Mononuclear cell (primary cell): ENCODE results near the gene A3GALT2. TPM values are rescaled to one million over a fixed set of nuclear protein-coding genes. Genes with fewer than 3 reads are reported as not detected.

Source experiments
- H3K27me3 ChIP-seq: 2 replicates; pipeline ENCODE4 v1.6.0; 2011; ENCODE audit warnings: low read length, control low read depth; ENCODE audit not compliant: insufficient read depth
- H3K4me1 ChIP-seq: 2 replicates; pipeline ENCODE4 v1.5.1; 2011; ENCODE audit warnings: mild to moderate bottlenecking, low read length, control low read depth; ENCODE audit not compliant: insufficient read depth
- H3K4me3 ChIP-seq: 2 replicates; pipeline ENCODE4 v1.5.1; 2011; ENCODE audit warnings: mild to moderate bottlenecking, low read length, moderate library complexity
- H3K9me3 ChIP-seq: 2 replicates; pipeline ENCODE4 v1.5.1; 2011; ENCODE audit warnings: low read depth, mild to moderate bottlenecking, control low read depth, low read length
- total RNA-seq: library from RNA; depleted of rRNA; stranded (reverse); fragments of >200 nt; gene quantifications from one replicate; pipeline ENCODE4 v1.2.3, GENCODE V29; 2012

Gene A3GALT2
- total RNA-seq: not detected

- H3K9me3 ChIP-seq: no peaks in the 10 kb centered on the region
- no peaks in the 10 kb centered on the region for H3K27me3 ChIP-seq
- H3K4me3 ChIP-seq: no peak within 1 kb of the TSS
- peaks cover 4% of the 10 kb centered on the region for H3K4me1 ChIP-seq
Measured at GRCh38 chr1:33320619-33321165, at the start of gene A3GALT2. Gene A3GALT2 (minus strand): TSS chr1:33321098. CDS start chr1:33321098, 0 bp downstream.

DNA sequence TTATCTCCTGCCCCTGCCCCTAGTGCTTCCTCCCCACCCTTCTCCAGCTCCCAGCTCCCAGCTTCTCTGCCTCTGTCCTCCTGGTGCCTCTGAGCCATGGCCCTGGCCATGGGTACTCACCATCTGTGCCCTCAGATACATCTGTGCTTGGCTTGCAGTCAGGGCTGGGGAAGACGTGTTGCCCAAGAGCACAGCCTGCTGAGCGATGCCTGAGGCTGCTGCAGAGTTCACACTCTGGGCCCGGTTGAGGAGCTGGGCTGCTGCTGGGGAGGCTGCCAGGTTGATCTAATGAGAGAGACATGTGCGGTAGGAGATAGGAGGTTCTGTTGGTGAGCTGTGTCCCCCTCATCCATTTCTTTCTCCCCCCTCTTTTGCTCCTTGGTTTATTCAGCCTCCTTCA, 49.4 kb upstream of the A3GALT2 start:
- Histone ChIP-seq H3K27me3 (no peaks in the 10 kb centered on the region), H3K4me3 (no peak overlapping the region), H3K4me1 (peaks cover 4% of the 10 kb centered on the region), H3K9me3 (no peaks in the 10 kb centered on the region)

DNA sequence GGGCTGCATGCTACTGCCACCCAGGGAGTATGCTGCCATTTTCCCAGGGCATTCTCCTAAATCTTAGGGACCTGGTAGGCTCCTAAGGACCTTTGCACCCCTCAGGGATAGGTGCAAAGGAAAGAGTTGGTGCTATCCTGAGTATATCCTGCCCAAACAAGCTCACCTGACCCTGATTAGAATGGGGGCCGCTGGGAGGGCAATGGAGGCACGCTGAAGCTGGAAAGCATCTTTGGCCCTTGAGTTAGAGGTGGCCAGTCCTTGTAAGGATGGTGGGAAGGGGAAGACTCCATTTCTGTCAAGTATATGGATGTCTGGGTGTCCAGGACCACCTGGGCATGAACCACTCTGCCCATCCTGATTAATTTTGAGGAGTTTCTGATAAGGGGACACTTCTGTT, 48.9 kb upstream of the A3GALT2 start:
- H3K4me1 ChIP-seq: peaks cover 4% of the 10 kb centered on the region

DNA sequence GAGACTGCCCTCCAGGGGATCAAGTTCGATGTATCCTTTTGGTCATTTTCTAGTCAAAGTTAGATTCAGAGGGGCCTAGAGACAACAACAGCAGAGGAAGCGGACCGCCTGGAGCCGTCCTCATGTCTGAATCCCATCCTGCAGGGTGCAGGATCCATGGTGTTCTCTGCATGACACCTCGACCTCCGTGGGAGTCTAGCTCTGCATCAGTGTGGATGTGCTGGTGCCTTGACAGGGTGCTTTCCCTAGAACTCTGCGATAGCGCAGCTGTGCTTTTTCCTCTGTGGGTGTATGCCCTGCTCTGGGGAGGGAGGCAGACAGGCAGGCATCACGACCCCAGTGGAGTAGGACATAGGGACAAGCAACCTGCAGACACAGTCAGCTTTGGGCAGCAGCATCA, 48.2 kb upstream of the A3GALT2 start:
- Histone ChIP-seq H3K4me3 (no peak overlapping the region), H3K9me3 (no peaks in the 10 kb centered on the region), H3K27me3 (no peaks in the 10 kb centered on the region), H3K4me1 (peaks cover 4% of the 10 kb centered on the region)

More for the DNA sequence above, 48.9 kb upstream of the A3GALT2 start:
- H3K27me3 ChIP-seq: no peaks in the 10 kb centered on the region
- no peak overlapping the region for H3K4me3 ChIP-seq
- no peaks in the 10 kb centered on the region for H3K9me3 ChIP-seq

DNA sequence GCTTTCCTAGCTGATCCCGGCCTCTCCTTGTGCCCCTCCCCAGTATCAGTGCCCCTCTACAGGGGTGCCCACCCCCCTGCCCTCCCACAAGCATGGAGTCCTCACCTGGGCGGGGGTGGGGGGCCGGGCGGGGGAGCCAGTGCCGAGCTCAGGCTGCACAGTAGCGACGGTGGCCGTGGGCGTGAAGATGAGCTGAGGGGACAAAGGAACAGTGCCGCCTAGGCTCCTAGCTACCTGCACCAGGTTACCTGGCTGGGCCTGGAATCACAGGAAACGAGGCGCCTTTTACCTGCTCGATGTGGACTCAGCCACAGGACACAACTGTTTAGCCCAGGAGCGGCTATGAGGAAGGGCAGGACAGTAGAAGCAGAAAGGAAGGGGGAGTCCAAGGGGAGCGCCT, 47.5 kb upstream of the A3GALT2 start:
- Histone ChIP-seq H3K9me3 (no peaks in the 10 kb centered on the region), H3K27me3 (no peaks in the 10 kb centered on the region), H3K4me3 (no peak overlapping the region), H3K4me1 (peaks cover 4% of the 10 kb centered on the region)

DNA sequence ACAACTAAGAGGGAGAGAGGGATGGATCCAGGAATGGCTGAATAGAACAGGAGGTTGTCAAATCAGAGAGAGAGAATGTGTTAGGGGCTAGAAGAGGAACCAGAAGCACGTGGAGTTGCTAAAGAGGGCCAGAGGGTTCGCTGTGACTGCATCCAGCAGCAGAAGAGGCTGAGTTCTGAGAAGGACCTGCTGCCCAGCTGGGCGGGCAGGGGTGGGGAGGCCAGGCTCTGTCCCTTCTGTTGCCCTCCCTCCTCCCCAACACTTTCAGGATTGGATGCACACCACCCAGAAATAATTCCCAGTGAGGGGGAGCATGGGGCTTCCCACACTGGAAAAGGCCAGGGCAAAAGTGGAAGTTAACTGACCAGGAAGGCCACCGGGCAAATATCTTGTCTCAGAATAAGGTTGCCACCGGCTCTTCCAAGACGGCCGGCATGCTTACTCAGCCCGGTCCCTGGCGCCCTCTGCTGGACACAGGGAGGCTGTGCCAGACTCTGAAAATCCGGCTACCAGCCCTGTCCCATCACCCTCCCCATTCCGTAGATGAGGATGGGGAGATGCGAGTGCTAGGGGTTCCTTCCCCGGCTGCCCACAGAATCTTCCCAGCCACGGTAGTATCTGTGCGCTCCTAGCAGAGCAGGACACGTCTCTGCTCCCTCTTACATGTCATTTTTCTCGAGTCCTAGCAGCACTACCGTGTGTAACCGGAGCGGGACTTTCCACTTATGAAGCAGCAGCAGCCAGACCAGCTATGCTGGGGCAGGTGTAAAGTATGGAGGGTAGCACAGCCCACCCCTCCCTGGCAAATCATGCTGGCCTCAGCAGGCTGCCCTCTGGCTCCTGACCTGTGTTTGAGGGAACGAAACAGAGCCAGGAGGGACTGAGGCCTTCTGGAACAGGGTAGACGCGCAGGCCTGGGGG, 46.8 kb upstream of the A3GALT2 start:
- H3K27me3 ChIP-seq: no peaks in the 10 kb centered on the region
- peaks cover 4% of the 10 kb centered on the region for H3K4me1 ChIP-seq
- H3K4me3 ChIP-seq: no peak overlapping the region
- no peaks in the 10 kb centered on the region for H3K9me3 ChIP-seq

DNA sequence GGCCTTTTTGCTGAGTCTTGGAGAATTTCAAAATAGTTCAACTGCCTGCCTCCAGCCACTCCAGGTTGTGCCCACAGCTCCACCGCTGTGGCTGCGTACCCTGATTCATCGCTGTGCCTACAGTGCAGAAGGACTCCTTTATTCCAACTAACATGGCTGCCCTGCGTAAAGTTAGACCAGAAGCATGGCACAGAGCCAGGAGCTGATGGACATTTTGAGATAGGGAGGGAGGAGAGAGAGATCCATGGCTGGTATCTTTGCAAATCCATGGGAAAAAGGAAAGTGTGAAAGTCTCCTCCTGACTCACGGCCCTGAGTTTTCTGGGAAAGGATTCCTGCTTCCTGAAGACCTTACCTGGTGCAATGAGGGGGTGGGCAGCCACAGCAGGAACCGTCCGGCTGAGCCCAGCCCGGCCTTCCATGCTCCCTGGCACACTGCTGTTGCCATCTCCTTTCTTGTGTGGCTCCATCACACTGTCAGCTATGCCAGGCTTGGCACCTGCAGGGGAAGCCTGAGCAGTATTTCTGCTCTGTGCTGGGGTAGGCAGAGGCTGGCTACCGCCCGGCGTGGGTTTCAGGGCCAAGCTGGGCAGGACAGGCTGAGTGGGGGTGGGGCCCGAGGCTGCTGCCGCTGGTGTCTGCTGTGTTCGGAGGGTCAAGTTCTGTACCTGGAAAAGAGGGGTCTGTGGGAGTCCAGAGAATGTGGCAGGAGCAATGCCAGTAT, 46.0 kb upstream of the A3GALT2 start:
- Histone ChIP-seq H3K9me3 (no peaks in the 10 kb centered on the region), H3K27me3 (no peaks in the 10 kb centered on the region), H3K4me1 (peaks cover 7% of the 10 kb centered on the region), H3K4me3 (no peak overlapping the region)

DNA sequence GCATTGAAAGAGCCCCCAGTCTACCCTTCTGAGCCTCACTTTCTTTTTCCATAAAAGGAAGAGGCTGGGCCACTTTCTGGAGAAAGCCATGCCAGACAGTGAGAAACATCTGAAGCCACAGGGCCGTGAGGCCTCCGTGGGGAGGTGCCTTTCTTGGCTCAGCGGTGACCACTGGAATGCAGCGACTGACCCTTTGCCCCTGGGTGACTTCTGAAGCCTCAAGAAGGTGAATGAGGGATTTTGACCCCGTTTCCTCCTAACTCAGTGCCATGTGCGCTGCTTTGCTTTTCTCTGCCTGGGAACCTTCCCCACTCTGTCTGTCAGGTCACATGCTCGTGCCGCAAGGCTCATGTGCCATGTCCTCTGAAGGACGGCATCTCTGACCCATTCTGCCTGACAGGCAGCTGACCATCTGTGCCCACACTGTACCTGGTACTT, 44.7 kb upstream of the A3GALT2 start:
- peaks cover 15% of the 10 kb centered on the region for H3K4me1 ChIP-seq
- H3K9me3 ChIP-seq: no peaks in the 10 kb centered on the region
- H3K27me3 ChIP-seq: no peaks in the 10 kb centered on the region
- H3K4me3 ChIP-seq: no peak overlapping the region

GRCh38 chr1:33364565-33364918, 43.6 kb upstream of the A3GALT2 start:
- no peaks in the 10 kb centered on the region for H3K27me3 ChIP-seq
- peaks cover 15% of the 10 kb centered on the region for H3K4me1 ChIP-seq
- no peaks in the 10 kb centered on the region for H3K9me3 ChIP-seq
- no peak overlapping the region for H3K4me3 ChIP-seq

- no peaks in the 10 kb centered on the region for H3K9me3 ChIP-seq
- H3K4me3 ChIP-seq: no peak overlapping the region
- peaks cover 15% of the 10 kb centered on the region for H3K4me1 ChIP-seq
- no peaks in the 10 kb centered on the region for H3K27me3 ChIP-seq
Measured at GRCh38 chr1:33363470-33363861, 42.6 kb upstream of the A3GALT2 start.

DNA sequence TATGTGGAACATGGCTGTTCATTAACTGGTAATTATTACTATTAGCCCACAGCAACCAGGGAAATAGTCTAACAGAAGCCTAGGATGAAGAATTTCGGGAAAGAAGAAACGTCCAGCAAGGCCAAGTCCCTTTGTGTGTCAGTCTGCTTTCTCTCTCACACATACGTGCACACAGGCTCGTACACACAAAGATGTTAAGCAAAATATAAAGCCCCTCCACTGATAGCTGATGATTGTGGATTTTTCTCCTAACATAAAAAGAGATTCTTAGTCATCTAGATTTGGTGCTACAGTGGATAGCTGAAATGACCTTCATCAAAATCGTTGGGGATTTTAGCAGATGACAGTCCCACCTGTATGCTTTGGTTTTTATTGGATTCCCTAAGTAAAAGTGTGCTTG, 42.1 kb upstream of the A3GALT2 start:
- H3K4me1 ChIP-seq: peaks cover 15% of the 10 kb centered on the region
- no peaks in the 10 kb centered on the region for H3K27me3 ChIP-seq
- no peaks in the 10 kb centered on the region for H3K9me3 ChIP-seq
- no peak overlapping the region for H3K4me3 ChIP-seq

DNA sequence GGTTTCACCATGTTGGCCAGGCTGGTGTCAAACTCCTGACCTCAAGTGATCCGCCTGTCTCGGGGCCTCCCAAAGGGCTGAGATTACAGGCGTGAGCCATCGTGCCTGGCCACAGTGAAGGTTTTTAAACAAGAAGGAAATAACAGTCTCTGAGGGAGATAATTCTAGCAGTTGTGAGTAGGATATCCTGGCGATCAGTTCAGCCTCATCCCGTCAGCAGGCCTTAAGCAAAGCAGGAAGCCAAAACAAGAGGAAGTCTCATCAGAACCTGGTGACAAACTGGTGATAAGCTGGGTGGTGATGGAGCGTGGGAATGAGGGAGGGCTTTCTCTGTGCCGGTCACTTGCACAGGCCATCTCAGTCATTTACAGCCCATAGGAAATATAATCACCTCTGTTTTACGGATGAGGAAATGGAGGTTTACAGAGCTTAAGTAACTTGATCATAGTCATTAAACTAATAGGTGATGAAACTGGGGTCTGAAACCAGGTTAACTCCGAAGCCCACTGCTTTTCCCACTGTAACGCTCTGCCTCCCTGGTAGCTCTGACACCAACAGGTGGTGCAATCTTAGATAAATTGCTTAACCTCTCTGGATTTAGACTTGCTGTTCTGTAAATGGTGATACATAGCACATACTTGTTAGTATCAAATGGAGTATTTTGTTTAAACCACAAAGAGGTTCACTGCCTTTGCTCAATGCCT, 40.8 kb upstream of the A3GALT2 start:
- peaks cover 10% of the 10 kb centered on the region for H3K4me1 ChIP-seq
- H3K9me3 ChIP-seq: no peaks in the 10 kb centered on the region
- H3K4me3 ChIP-seq: no peak overlapping the region
- H3K27me3 ChIP-seq: no peaks in the 10 kb centered on the region

DNA sequence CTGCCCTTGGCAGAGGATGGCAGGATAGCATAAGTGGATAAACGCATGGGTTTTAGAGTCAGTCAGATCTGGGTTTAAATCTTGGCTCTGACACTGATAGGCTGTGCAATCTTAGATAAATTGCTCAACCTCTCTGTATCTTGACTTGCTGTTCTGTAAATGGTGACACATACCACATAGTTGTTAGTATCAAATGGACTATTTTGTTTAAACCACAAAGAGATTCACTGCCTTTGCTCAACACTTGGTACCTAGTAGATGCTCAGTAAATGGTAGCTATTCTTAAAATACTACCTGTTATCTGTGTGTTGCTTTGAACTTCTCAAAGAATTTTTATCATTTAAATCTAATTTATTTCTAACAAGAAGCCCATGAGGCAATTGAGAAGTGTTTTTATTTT, 39.5 kb upstream of the A3GALT2 start:
- H3K4me1 ChIP-seq: peaks cover 10% of the 10 kb centered on the region
- no peak overlapping the region for H3K4me3 ChIP-seq
- H3K27me3 ChIP-seq: no peaks in the 10 kb centered on the region
- H3K9me3 ChIP-seq: no peaks in the 10 kb centered on the region

DNA sequence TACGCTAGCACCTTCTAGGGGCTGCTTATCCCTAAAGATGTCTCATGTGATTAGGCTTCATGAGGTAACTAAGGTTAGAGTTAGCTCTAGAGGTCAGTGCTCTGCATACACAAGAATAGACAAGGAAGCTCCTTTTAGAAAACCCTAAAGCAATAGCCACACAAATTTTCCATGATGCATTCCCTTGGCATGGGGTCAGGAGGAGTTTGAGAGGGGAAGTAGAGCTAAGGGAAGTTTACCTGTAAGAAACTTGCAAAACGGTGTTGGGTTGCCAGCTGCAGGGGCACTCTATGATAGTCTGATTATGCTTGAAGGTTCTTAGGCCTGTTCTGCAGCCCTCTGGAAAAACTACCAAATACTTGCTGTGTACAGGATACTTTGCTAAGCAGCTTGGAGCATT, 39.0 kb upstream of the A3GALT2 start:
- Histone ChIP-seq H3K4me1 (peaks cover 10% of the 10 kb centered on the region), H3K27me3 (no peaks in the 10 kb centered on the region), H3K4me3 (no peak overlapping the region), H3K9me3 (no peaks in the 10 kb centered on the region)
